KMS-11 (cell line): ENCODE results near the gene CTBP2.
"Not testable (repeated sequence)": the region's sequence is repeated elsewhere in the genome, so short reads cannot be mapped to it uniquely, and the experiment has no call there.

Source experiments
- H2AFZ ChIP-seq: fragments of 200-600 bp; sonication (generic); 2 replicates; pipeline ENCODE4 v1.6.1; 2016; ENCODE audit warnings: antibody characterized with exemption, mixed run types, low read depth
- H3K27ac ChIP-seq: fragments of 200-600 bp; sonication (generic); 2 replicates; pipeline ENCODE4 v1.6.1; 2016; ENCODE audit warnings: mild to moderate bottlenecking, mixed run types
- H3K27me3 ChIP-seq: fragments of 200-600 bp; sonication (generic); 2 replicates; pipeline ENCODE4 v1.6.1; 2017; ENCODE audit warnings: mild to moderate bottlenecking, low read depth, mixed run types, moderate library complexity; ENCODE audit not compliant: insufficient read depth
- H3K36me3 ChIP-seq: fragments of 200-600 bp; sonication (generic); 2 replicates; pipeline ENCODE4 v1.6.1; 2017; ENCODE audit warnings: mild to moderate bottlenecking, mixed run types; ENCODE audit not compliant: insufficient read depth
- H3K4me1 ChIP-seq: fragments of 200-600 bp; sonication (generic); 2 replicates; pipeline ENCODE4 v1.6.1; 2016; ENCODE audit warnings: mild to moderate bottlenecking, low read depth, mixed run types; ENCODE audit not compliant: poor library complexity, severe bottlenecking
- H3K4me2 ChIP-seq: fragments of 200-600 bp; sonication (generic); 2 replicates; pipeline ENCODE4 v1.7.0; 2016; ENCODE audit warnings: mild to moderate bottlenecking, mixed run types
- H3K4me3 ChIP-seq: fragments of 200-600 bp; sonication (generic); IDR thresholded peaks from 2 replicates; pipeline ENCODE4 v1.6.1; 2017; ENCODE audit warnings: low read depth, low read length, mixed read lengths; ENCODE audit not compliant: insufficient read depth
- H3K79me2 ChIP-seq: fragments of 200-600 bp; sonication (generic); 2 replicates; pipeline ENCODE4 v1.6.1; 2016; ENCODE audit warnings: low read depth, mixed run types; ENCODE audit not compliant: insufficient read depth
- H3K9ac ChIP-seq: fragments of 200-600 bp; sonication (generic); 2 replicates; pipeline ENCODE4 v1.6.1; 2016; ENCODE audit warnings: mild to moderate bottlenecking, mixed run types
- H4K20me1 ChIP-seq: fragments of 200-600 bp; sonication (generic); 2 replicates; pipeline ENCODE4 v1.6.1; 2016; ENCODE audit warnings: mild to moderate bottlenecking, mixed run types; ENCODE audit not compliant: insufficient read depth
- CTCF ChIP-seq: fragments of 200-600 bp; sonication (generic); conservative IDR thresholded peaks from 2 replicates; pipeline ENCODE4 v1.6.1; 2017; ENCODE audit warnings: low read depth, mild to moderate bottlenecking, antibody characterized with exemption, low read length, moderate library complexity, mixed read lengths

CTBP2 gene

GRCh38 chr10:125061557-125062226, 98.7 kb downstream of the CTBP2 start:
- Histone ChIP-seq H3K27ac (no peak overlapping the region), H3K9ac (no peak overlapping the region), H3K4me2 (no peak overlapping the region), H3K4me3 (no peak overlapping the region), H2AFZ (no peak overlapping the region), H4K20me1 (peaks cover 40% of the 10 kb centered on the region), H3K36me3 (no peaks in the 10 kb centered on the region), H3K27me3 (peaks cover 34% of the 10 kb centered on the region), H3K4me1 (peaks cover 30% of the 10 kb centered on the region), H3K79me2 (no peaks in the 10 kb centered on the region)
- TF ChIP-seq CTCF = no peak

GRCh38 chr10:125060826-125061556, 99.4 kb downstream of the CTBP2 start:
- peaks cover 35% of the 10 kb centered on the region for H4K20me1 ChIP-seq
- H3K79me2 ChIP-seq = no peaks in the 10 kb centered on the region
- no peaks in the 10 kb centered on the region for H3K36me3 ChIP-seq
- no peak overlapping the region for H3K4me2 ChIP-seq
- peak; percentile 46 for TF ChIP-seq CTCF
- no peak overlapping the region for H3K9ac ChIP-seq
- H3K4me3 ChIP-seq = no peak overlapping the region
- H2AFZ ChIP-seq = no peak overlapping the region
- H3K4me1 ChIP-seq = peaks cover 30% of the 10 kb centered on the region
- no peak overlapping the region for H3K27ac ChIP-seq
- H3K27me3 ChIP-seq = peaks cover 27% of the 10 kb centered on the region

- Histone ChIP-seq H3K9ac (no peak overlapping the region), H3K4me3 (no peak overlapping the region), H3K79me2 (no peaks in the 10 kb centered on the region), H4K20me1 (peaks cover 30% of the 10 kb centered on the region), H3K27ac (no peak overlapping the region), H3K36me3 (no peaks in the 10 kb centered on the region), H2AFZ (no peak overlapping the region), H3K4me1 (peaks cover 28% of the 10 kb centered on the region), H3K4me2 (no peak overlapping the region), H3K27me3 (peaks cover 25% of the 10 kb centered on the region)
- no peak for TF ChIP-seq CTCF
Measured at GRCh38 chr10:125060482-125060825, 99.9 kb downstream of the CTBP2 start.

- peaks cover 23% of the 10 kb centered on the region for H3K4me1 ChIP-seq
- peaks cover 25% of the 10 kb centered on the region for H4K20me1 ChIP-seq
- H3K9ac ChIP-seq = no peak overlapping the region
- H3K4me3 ChIP-seq = no peak overlapping the region
- H3K36me3 ChIP-seq = no peaks in the 10 kb centered on the region
- no peaks in the 10 kb centered on the region for H3K79me2 ChIP-seq
- H3K27me3 ChIP-seq = peaks cover 25% of the 10 kb centered on the region
- no peak overlapping the region for H2AFZ ChIP-seq
- no peak overlapping the region for H3K4me2 ChIP-seq
- no peak for TF ChIP-seq CTCF
- H3K27ac ChIP-seq = no peak overlapping the region
Measured at GRCh38 chr10:125060026-125060425, 100.3 kb downstream of the CTBP2 start.

- Histone ChIP-seq H3K4me1 (peaks cover 18% of the 10 kb centered on the region), H3K27me3 (peaks cover 25% of the 10 kb centered on the region), H4K20me1 (peaks cover 23% of the 10 kb centered on the region)
- not testable (repeated sequence) for H3K4me3 ChIP-seq, H3K36me3 ChIP-seq, H3K4me2 ChIP-seq, H3K27ac ChIP-seq, H3K79me2 ChIP-seq, H2AFZ ChIP-seq, H3K9ac ChIP-seq
Measured at GRCh38 chr10:125059348-125059747, 101.0 kb downstream of the CTBP2 start.
